Mesothelial cell of epicardium (in vitro differentiated cells): ENCODE results near the gene MROH8. TPM values are rescaled to one million over a fixed set of nuclear protein-coding genes. Genes with fewer than 3 reads are reported as not detected.
A peak's percentile ranks its signal among the peaks of the same experiment; 100 is the strongest.
"Not testable (repeated sequence)": the region's sequence is repeated elsewhere in the genome, so short reads cannot be mapped to it uniquely, and the experiment has no call there.

Source experiments
- DNase-seq, 2 experiments: peaks; one replicate each; pipeline ENCODE4 v3.0.0; 2021; ENCODE audit warnings: low spot score in 2 of 2; ENCODE audit not compliant: unreplicated experiment in 2 of 2
- H3K27ac Mint-ChIP-seq: 2 replicates; pipeline ENCODE4 v1.8.0; 2021; ENCODE audit warnings: mixed read lengths
- H3K27me3 Mint-ChIP-seq: 2 replicates; pipeline ENCODE4 v1.8.0; 2021; ENCODE audit warnings: low read depth, mixed read lengths
- H3K36me3 Mint-ChIP-seq: 2 replicates; pipeline ENCODE4 v1.8.0; 2021; ENCODE audit warnings: mixed read lengths
- H3K4me1 Mint-ChIP-seq: 2 replicates; pipeline ENCODE4 v1.8.0; 2021; ENCODE audit warnings: mixed read lengths
- H3K4me3 Mint-ChIP-seq: 2 replicates; pipeline ENCODE4 v1.8.0; 2021; ENCODE audit warnings: mild to moderate bottlenecking, moderate library complexity, mixed read lengths
- H3K9me3 Mint-ChIP-seq: 2 replicates; pipeline ENCODE4 v1.8.0; 2021; ENCODE audit warnings: mixed read lengths
- CTCF ChIP-seq: fragments of 200-600 bp; sonication (generic); IDR thresholded peaks from one replicate; pipeline ENCODE4 v1.5.0; 2021; ENCODE audit warnings: antibody characterized with exemption; ENCODE audit not compliant: unreplicated experiment
- total RNA-seq: library from RNA; stranded (reverse); gene quantifications from 3 replicates; pipeline ENCODE4 v1.2.1, GENCODE V29; 2021

Gene MROH8
- total RNA-seq, 1 donor from 2014 or later = 6.3 TPM

GRCh38 chr20:37081717-37082289, 97.5 kb downstream of the MROH8 start:
- no peak overlapping the region for H3K27ac Mint-ChIP-seq
- DNase-seq = no peak
- H3K36me3 Mint-ChIP-seq = peaks cover 13% of the 10 kb centered on the region

DNA sequence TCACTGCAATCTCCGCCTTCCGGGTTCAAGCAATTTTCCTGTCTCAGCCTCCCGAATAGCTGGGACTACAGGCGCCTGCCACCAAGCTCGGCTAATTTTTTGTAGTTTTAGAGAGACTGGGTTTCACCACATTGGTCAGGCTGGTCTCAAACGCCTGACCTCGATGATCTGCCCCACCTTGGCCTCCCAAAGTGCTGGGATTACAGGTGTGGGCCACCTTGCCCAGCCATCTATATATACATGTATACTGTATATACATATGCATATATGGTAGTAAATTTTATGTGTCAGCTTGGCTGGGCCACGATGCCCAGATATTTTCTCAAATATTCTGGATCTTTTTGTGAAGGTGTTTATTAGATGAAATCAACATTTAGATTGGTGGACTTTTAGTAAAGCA, 102.3 kb downstream of the MROH8 start:
- Mint-ChIP-seq H3K36me3 (peaks cover 12% of the 10 kb centered on the region), H3K4me3 (no peak overlapping the region), H3K9me3 (no peaks in the 10 kb centered on the region), H3K27ac (no peak overlapping the region), H3K4me1 (no peaks in the 10 kb centered on the region), H3K27me3 (no peaks in the 10 kb centered on the region)
- DNase-seq = no peak
- TF ChIP-seq CTCF = no peak

More at GRCh38 chr20:37081717-37082289, 97.5 kb downstream of the MROH8 start:
- Mint-ChIP-seq H3K4me1 (no peaks in the 10 kb centered on the region), H3K4me3 (no peak overlapping the region), H3K9me3 (no peaks in the 10 kb centered on the region), H3K27me3 (no peaks in the 10 kb centered on the region)
- TF ChIP-seq CTCF = peak; percentile 29

- Mint-ChIP-seq H3K27ac (no peak overlapping the region), H3K36me3 (peaks cover 16% of the 10 kb centered on the region), H3K9me3 (no peaks in the 10 kb centered on the region)
Observed at GRCh38 chr20:37075932-37076685, 103.2 kb downstream of the MROH8 start.

GRCh38 chr20:37072293-37073196, 106.8 kb downstream of the MROH8 start:
- Mint-ChIP-seq H3K4me3 (no peak overlapping the region), H3K4me1 (no peaks in the 10 kb centered on the region), H3K27me3 (no peaks in the 10 kb centered on the region), H3K36me3 (peaks cover 14% of the 10 kb centered on the region), H3K9me3 (no peaks in the 10 kb centered on the region), H3K27ac (no peak overlapping the region)
- TF ChIP-seq CTCF = no peak
- no peak for DNase-seq

More at GRCh38 chr20:37075932-37076685, 103.2 kb downstream of the MROH8 start:
- DNase-seq = no peak
- Mint-ChIP-seq H3K27me3 (no peaks in the 10 kb centered on the region), H3K4me3 (no peak overlapping the region), H3K4me1 (no peaks in the 10 kb centered on the region)
- TF ChIP-seq CTCF = no peak

DNA sequence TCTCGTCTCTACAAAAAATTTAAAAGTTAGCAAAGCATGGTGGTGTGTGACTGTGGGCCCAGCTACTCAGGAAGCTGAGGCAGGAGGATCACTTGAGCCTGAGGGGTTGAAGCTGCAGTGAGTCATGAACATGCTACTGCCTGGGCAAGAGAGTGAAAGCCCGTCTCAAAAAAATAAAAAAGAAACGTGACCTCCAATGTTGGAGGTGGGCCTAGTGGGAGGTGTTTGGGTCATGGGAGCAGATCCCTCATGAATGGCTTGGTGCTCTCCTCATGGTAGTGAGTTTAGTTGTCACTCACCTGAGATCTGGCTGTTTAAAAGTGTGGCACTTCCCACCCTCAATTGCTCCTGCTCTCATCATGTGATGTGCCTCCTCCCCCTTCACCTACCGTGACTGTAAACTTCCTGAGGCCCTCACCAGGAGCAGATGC, 107.9 kb downstream of the MROH8 start:
- no peak for DNase-seq
- Mint-ChIP-seq H3K9me3 (no peaks in the 10 kb centered on the region), H3K27ac (no peak overlapping the region), H3K27me3 (no peaks in the 10 kb centered on the region), H3K36me3 (peaks cover 16% of the 10 kb centered on the region), H3K4me1 (no peaks in the 10 kb centered on the region), H3K4me3 (no peak overlapping the region)
- TF ChIP-seq CTCF = no peak

DNA sequence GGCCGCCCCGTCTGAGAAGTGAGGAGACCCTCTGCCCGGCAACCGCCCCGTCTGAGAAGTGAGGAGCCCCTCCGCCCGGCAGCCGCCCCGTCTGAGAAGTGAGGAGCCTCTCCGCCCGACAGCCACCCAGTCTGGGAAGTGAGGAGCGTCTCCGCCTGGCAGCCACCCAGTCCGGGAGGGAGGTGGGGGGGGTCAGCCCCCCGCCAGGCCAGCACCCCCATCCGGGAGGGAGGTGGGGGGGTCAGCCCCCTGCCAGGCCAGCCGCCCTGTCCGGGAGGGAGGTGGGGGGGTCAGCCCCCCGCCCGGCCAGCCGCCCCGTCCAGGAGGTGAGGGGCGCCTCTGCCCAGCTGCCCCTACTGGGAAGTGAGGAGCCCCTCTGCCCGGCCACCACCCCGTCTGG, 109.8 kb downstream of the MROH8 start:
- not testable (repeated sequence) for H3K27me3 Mint-ChIP-seq, DNase-seq, H3K9me3 Mint-ChIP-seq, H3K27ac Mint-ChIP-seq, H3K4me1 Mint-ChIP-seq, H3K4me3 Mint-ChIP-seq
- peaks cover 14% of the 10 kb centered on the region for H3K36me3 Mint-ChIP-seq
